GM12865 (cell line): ENCODE data around the gene AGBL4.
A peak's percentile ranks its signal among the peaks of the same experiment; 100 is the strongest.

ENCODE experiments used
- DNase-seq: peaks from one replicate; pipeline ENCODE4 v3.0.0; 2010; ENCODE audit warnings: low read depth
- H3K4me3 ChIP-seq: 2 replicates; pipeline ENCODE4 v1.5.1; 2011; ENCODE audit warnings: mild to moderate bottlenecking, low read depth, low read length, control low read depth
- CTCF ChIP-seq: IDR thresholded peaks from 2 replicates; pipeline ENCODE4 v1.5.1; 2011; ENCODE audit warnings: low read length, control low read depth, low read depth, inconsistent platforms; ENCODE audit not compliant: insufficient read depth; ENCODE audit errors: missing control alignments

The AGBL4 gene

GRCh38 chr1:48923116-48923515 is 1100.6 kb downstream of the AGBL4 start:
- peak; percentile 5 for DNase-seq
- no peak for TF ChIP-seq CTCF
- H3K4me3 ChIP-seq: no peak overlapping the region

- no peak overlapping the region for H3K4me3 ChIP-seq
- TF ChIP-seq CTCF: no peak
- DNase-seq: no peak
Measured at GRCh38 chr1:48920851-48921250, 1102.9 kb downstream of the AGBL4 start.

- H3K4me3 ChIP-seq: no peak overlapping the region
- no peak for DNase-seq
- no peak for TF ChIP-seq CTCF
Measured at GRCh38 chr1:48917901-48918603, 1105.7 kb downstream of the AGBL4 start.

- no peak overlapping the region for H3K4me3 ChIP-seq
- DNase-seq: no peak
- no peak for TF ChIP-seq CTCF
Measured at GRCh38 chr1:48917070-48917454, 1106.7 kb downstream of the AGBL4 start.

- H3K4me3 ChIP-seq: no peak overlapping the region
- DNase-seq: peak; percentile 12
- peak; percentile 28 for TF ChIP-seq CTCF
Measured at GRCh38 chr1:48916130-48917069, 1107.4 kb downstream of the AGBL4 start.

GRCh38 chr1:48908606-48909005 is 1115.1 kb downstream of the AGBL4 start:
- no peak for DNase-seq
- no peak for TF ChIP-seq CTCF
- H3K4me3 ChIP-seq: no peak overlapping the region
